Vagina (tissue), 2 donors: ENCODE measurements around the gene ZNF70.

Experiments used
- POLR2A ChIP-seq, 2 donors: fragments of 450-650 bp; IDR thresholded peaks; one replicate each; pipeline ENCODE4 v1.6.1; 2017; ENCODE audit warnings: antibody characterized with exemption in 2 of 2, mild to moderate bottlenecking in 2 of 2, moderate library complexity in 2 of 2
- TF ChIP-seq, protein P1 (sequence below), 3 experiments: fragments of 450-650 bp in 2 of 3; fragments of 200-600 bp in 1 of 3; sonication (generic) in 1 of 3; IDR thresholded peaks; one replicate each; pipeline ENCODE4 v1.5.1; 2017 to 2019; ENCODE audit warnings: antibody characterized with exemption in 3 of 3, mild to moderate bottlenecking in 2 of 3, moderate library complexity in 2 of 3

DNA sequence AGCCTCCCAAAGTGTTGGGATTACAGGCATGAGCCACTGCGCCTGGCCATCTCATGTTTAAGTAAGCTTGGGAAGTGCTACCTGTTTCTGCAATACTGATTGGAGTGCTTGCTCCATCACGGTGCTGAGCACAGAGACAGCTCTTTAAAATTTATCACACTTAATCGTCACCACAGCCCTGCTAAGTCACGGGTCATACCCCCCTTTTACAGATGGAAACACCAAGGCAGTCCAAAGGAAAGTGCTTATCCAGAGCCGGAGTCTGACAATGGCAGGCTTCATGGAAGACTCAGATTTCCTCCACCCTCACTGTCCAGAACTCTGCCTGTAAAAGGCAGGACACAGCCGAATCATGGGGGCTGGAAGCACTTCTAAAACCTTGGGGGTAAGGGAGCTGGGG, 9.1 kb upstream of the ZNF70 start:
- TF ChIP-seq, protein P1, sequence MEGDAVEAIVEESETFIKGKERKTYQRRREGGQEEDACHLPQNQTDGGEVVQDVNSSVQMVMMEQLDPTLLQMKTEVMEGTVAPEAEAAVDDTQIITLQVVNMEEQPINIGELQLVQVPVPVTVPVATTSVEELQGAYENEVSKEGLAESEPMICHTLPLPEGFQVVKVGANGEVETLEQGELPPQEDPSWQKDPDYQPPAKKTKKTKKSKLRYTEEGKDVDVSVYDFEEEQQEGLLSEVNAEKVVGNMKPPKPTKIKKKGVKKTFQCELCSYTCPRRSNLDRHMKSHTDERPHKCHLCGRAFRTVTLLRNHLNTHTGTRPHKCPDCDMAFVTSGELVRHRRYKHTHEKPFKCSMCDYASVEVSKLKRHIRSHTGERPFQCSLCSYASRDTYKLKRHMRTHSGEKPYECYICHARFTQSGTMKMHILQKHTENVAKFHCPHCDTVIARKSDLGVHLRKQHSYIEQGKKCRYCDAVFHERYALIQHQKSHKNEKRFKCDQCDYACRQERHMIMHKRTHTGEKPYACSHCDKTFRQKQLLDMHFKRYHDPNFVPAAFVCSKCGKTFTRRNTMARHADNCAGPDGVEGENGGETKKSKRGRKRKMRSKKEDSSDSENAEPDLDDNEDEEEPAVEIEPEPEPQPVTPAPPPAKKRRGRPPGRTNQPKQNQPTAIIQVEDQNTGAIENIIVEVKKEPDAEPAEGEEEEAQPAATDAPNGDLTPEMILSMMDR (IDR thresholded peaks at IDR 0.05): no peak
- no peak for TF ChIP-seq POLR2A (IDR thresholded peaks at IDR 0.05)
